Keratinocyte (primary cell): ENCODE data around the gene AGTRAP. TPM values are rescaled to one million over a fixed set of nuclear protein-coding genes. Genes with fewer than 3 reads are reported as not detected.

Source experiments
- DNase-seq: peaks from one replicate; pipeline ENCODE4 v3.0.0-alpha.2; 2011; ENCODE audit warnings: low read depth, missing footprints, low spot score
- FAIRE-seq: peaks from 2 replicates; lab custom pipeline; 2011; peaks lifted over from hg19 to GRCh38; lab: Jason Lieb, UNC
- H2AFZ ChIP-seq: 2 replicates; pipeline ENCODE4 v1.6.0; 2012; ENCODE audit warnings: low read length, control low read depth, inconsistent platforms; ENCODE audit not compliant: control insufficient read depth
- H3K27ac ChIP-seq: 2 replicates; pipeline ENCODE4 v1.5.1; 2011; ENCODE audit warnings: low read length; ENCODE audit not compliant: control insufficient read depth, insufficient read depth
- H3K27me3 ChIP-seq: 3 replicates; pipeline ENCODE4 v1.6.0; 2011; ENCODE audit warnings: low read length; ENCODE audit not compliant: control insufficient read depth, insufficient read depth; ENCODE audit errors: extremely low read depth
- H3K36me3 ChIP-seq, 2 experiments: 2 replicates in 1 of 2; 3 replicates in 1 of 2; pipeline ENCODE4 v1.5.1; 2011; ENCODE audit warnings: low read length in 2 of 2, mild to moderate bottlenecking in 1 of 2; ENCODE audit not compliant: control insufficient read depth in 2 of 2, insufficient read depth in 2 of 2; ENCODE audit errors: extremely low read depth in 1 of 2
- H3K4me1 ChIP-seq: 3 replicates; pipeline ENCODE4 v1.5.1; 2011; ENCODE audit warnings: low read length; ENCODE audit not compliant: control insufficient read depth, insufficient read depth; ENCODE audit errors: extremely low read depth
- H3K4me2 ChIP-seq: 3 replicates; pipeline ENCODE4 v1.6.0; 2011; ENCODE audit warnings: low read depth, low read length; ENCODE audit not compliant: control insufficient read depth, insufficient read depth; ENCODE audit errors: extremely low read depth
- H3K4me3 ChIP-seq, 3 experiments: fragments of 200-600 bp in 1 of 3; sonication (generic) in 1 of 3; 2 replicates in 2 of 3; 3 replicates in 1 of 3; pipeline ENCODE4 v1.5.1; 2011 to 2016; ENCODE audit warnings: low read length in 3 of 3, mild to moderate bottlenecking in 3 of 3, control low read depth in 2 of 3, inconsistent platforms in 1 of 3, low read depth in 1 of 3, mixed read lengths in 1 of 3, mixed run types in 1 of 3, moderate library complexity in 1 of 3; ENCODE audit not compliant: control insufficient read depth in 2 of 3, insufficient read depth in 2 of 3; ENCODE audit errors: extremely low read depth in 1 of 3
- H3K79me2 ChIP-seq: 2 replicates; pipeline ENCODE4 v1.6.0; 2012; ENCODE audit warnings: low read length; ENCODE audit not compliant: control insufficient read depth, insufficient read depth
- H3K9ac ChIP-seq: 3 replicates; pipeline ENCODE4 v1.6.0; 2011; ENCODE audit warnings: low read length; ENCODE audit not compliant: control insufficient read depth, insufficient read depth; ENCODE audit errors: extremely low read depth
- H3K9me1 ChIP-seq: 3 replicates; pipeline ENCODE4 v1.6.0; 2011; ENCODE audit warnings: low read length; ENCODE audit not compliant: control insufficient read depth, insufficient read depth; ENCODE audit errors: extremely low read depth
- H3K9me3 ChIP-seq: 2 replicates; pipeline ENCODE4 v1.5.1; 2012; ENCODE audit warnings: low read depth, low read length; ENCODE audit not compliant: control insufficient read depth
- H4K20me1 ChIP-seq: 3 replicates; pipeline ENCODE4 v1.6.0; 2011; ENCODE audit warnings: low read length; ENCODE audit not compliant: control insufficient read depth, insufficient read depth; ENCODE audit errors: extremely low read depth
- EZH2 ChIP-seq: IDR thresholded peaks from one replicate; pipeline ENCODE4 v1.6.1; 2012; ENCODE audit warnings: inconsistent platforms, mild to moderate bottlenecking, low read length, moderate library complexity
- dilution Hi-C: fragments of 300-500 bp; cut with MboI; formaldehyde crosslinking; loops from one replicate; pipeline ENCODE4 v1.7.0; 2020; ENCODE audit warnings: low sequenced_read_pairs; ENCODE audit not compliant: extremely low pct_ligation_motif_present
- polyA plus RNA-seq, 5 experiments: library from polyadenylated mRNA; depleted of rRNA in 3 of 5; stranded (reverse) in 3 of 5; stranded (forward) in 1 of 5; unstranded in 1 of 5; fragments of >200 nt; gene quantifications; 1 replicate in 1 of 5; 2 replicates in 3 of 5; 3 replicates in 1 of 5; pipeline versions ENCODE4 v1.2.1 to v1.2.3, GENCODE V29; 2011 to 2012; ENCODE audit warnings: missing spikeins in 2 of 5, low read depth in 1 of 5, low replicate concordance in 1 of 5
- TF ChIP-seq, protein P1 (sequence below), 3 experiments: IDR thresholded peaks in 1 of 3; conservative IDR thresholded peaks in 1 of 3; optimal IDR thresholded peaks in 1 of 3; 2 replicates in 2 of 3; 3 replicates in 1 of 3; pipeline versions ENCODE3 to v1.5.1; 2011; ENCODE audit warnings: low read length in 3 of 3, mild to moderate bottlenecking in 3 of 3, moderate library complexity in 2 of 3, control low read depth in 1 of 3, inconsistent platforms in 1 of 3; ENCODE audit not compliant: insufficient read depth in 2 of 3; ENCODE audit errors: extremely low read depth in 1 of 3

AGTRAP gene
- polyA plus RNA-seq, 1 donor (not counting 4 experiments of a cell fraction or from before 2014, with no cell fraction given) = 36.7 TPM

DNA sequence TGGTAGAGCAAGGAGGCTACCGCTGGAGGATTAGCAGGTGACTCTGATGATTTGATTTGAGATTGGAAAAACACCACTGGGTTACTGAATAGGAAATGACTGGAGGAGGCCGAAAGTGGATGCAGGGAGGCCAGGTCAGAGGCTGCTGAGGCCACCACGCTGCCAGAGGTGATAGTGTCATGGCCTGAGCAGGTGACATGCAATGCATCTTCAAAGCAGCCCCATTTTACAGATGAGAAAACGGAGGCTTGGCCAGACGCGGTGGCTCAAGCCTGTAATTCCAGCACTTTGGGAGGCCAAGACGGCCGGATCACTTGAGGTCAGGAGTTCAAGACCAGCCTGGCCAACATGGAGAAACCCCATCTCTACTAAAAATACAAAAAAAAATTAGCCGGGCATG lies 38.8 kb downstream of the AGTRAP start:
- dilution Hi-C loops = no loop called here
- no peak overlapping the region for H3K4me3 ChIP-seq
- TF ChIP-seq EZH2 = no peak
- TF ChIP-seq, protein P1, sequence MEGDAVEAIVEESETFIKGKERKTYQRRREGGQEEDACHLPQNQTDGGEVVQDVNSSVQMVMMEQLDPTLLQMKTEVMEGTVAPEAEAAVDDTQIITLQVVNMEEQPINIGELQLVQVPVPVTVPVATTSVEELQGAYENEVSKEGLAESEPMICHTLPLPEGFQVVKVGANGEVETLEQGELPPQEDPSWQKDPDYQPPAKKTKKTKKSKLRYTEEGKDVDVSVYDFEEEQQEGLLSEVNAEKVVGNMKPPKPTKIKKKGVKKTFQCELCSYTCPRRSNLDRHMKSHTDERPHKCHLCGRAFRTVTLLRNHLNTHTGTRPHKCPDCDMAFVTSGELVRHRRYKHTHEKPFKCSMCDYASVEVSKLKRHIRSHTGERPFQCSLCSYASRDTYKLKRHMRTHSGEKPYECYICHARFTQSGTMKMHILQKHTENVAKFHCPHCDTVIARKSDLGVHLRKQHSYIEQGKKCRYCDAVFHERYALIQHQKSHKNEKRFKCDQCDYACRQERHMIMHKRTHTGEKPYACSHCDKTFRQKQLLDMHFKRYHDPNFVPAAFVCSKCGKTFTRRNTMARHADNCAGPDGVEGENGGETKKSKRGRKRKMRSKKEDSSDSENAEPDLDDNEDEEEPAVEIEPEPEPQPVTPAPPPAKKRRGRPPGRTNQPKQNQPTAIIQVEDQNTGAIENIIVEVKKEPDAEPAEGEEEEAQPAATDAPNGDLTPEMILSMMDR (optimal IDR thresholded peaks at IDR 0.05 in 1 of 3, IDR thresholded peaks at IDR 0.05 in 1 of 3, conservative IDR thresholded peaks at IDR 0.05 in 1 of 3; ENCODE audit: extremely low read depth in 1 of 3, insufficient read depth in 2 of 3, low read length in 3 of 3) = no peak
- no peaks in the 10 kb centered on the region for H3K79me2 ChIP-seq
- H3K27ac ChIP-seq = no peak overlapping the region
- no peak overlapping the region for H2AFZ ChIP-seq
- H3K36me3 ChIP-seq = no peaks in the 10 kb centered on the region
- H3K27me3 ChIP-seq = no peaks in the 10 kb centered on the region
- H3K9me3 ChIP-seq = no peaks in the 10 kb centered on the region
- no peaks in the 10 kb centered on the region for H4K20me1 ChIP-seq
- H3K9ac ChIP-seq = no peak overlapping the region
- no peaks in the 10 kb centered on the region for H3K4me1 ChIP-seq
- no peak overlapping the region for H3K4me2 ChIP-seq
- H3K9me1 ChIP-seq = no peaks in the 10 kb centered on the region
- no peak for DNase-seq
- no peak for FAIRE-seq

DNA sequence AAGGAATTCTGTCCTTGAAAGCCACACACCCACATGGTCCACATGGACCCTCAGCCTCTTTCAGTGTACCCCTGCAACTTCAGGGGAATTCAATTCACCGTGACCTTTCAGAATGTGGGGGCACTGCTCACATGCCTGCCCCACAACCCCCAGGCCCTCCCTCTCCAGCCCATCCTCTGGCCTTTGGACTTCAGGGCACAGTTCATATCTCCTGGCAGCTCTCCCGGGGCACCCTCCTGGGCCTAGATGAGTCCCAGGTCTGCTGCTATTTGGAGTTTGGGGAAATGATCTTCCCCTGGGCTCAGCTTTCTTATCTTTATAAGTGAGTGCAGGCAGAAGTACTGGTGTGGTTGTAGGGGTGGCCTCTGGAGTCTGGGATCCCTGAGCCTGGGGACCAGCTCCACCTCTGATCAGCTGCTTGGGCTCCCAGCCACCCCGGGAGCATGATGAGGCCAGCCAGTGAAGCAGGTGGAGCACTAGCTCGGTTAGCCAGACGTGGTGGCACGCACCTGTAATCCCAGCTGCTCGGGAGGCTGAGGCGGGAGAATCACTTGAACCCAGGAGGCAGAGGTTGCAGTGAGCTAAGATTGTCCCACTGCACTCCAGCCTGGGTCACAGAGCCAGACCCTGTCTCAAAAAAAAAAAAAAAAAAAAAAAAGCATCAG lies 41.9 kb downstream of the AGTRAP start:
- no peaks in the 10 kb centered on the region for H3K79me2 ChIP-seq
- DNase-seq (no peak), FAIRE-seq (no peak)
- no peak overlapping the region for H3K9ac ChIP-seq
- TF ChIP-seq, protein P1 (optimal IDR thresholded peaks at IDR 0.05 in 1 of 3, IDR thresholded peaks at IDR 0.05 in 1 of 3, conservative IDR thresholded peaks at IDR 0.05 in 1 of 3; ENCODE audit: extremely low read depth in 1 of 3, insufficient read depth in 2 of 3, low read length in 3 of 3) = no peak
- no peak for TF ChIP-seq EZH2
- peaks cover 4% of the 10 kb centered on the region for H3K4me1 ChIP-seq
- no peak overlapping the region for H2AFZ ChIP-seq
- no peak overlapping the region for H3K27ac ChIP-seq
- no peak overlapping the region for H3K4me3 ChIP-seq
- H3K27me3 ChIP-seq = no peaks in the 10 kb centered on the region
- H3K36me3 ChIP-seq = no peaks in the 10 kb centered on the region
- H3K9me3 ChIP-seq = no peaks in the 10 kb centered on the region
- H3K4me2 ChIP-seq = no peak overlapping the region
- H4K20me1 ChIP-seq = no peaks in the 10 kb centered on the region
- no peaks in the 10 kb centered on the region for H3K9me1 ChIP-seq
- dilution Hi-C loops = no loop called here
